Skin of body (tissue), 2 donors: Measurements from ENCODE around the gene DQX1. TPM values are rescaled to one million over a fixed set of nuclear protein-coding genes. Genes with fewer than 3 reads are reported as not detected.

Experiments
- DNase-seq: peaks from one replicate; lab custom pipeline; 2025; lab: John Stamatoyannopoulos, UW
- total RNA-seq: library from RNA; depleted of rRNA; stranded (reverse); fragments of >200 nt; gene quantifications from one replicate; pipeline ENCODE4 v1.2.3, GENCODE V29; 2014

Gene DQX1
- total RNA-seq, 1 donor from 2014 or later = 0.59 TPM

DNA sequence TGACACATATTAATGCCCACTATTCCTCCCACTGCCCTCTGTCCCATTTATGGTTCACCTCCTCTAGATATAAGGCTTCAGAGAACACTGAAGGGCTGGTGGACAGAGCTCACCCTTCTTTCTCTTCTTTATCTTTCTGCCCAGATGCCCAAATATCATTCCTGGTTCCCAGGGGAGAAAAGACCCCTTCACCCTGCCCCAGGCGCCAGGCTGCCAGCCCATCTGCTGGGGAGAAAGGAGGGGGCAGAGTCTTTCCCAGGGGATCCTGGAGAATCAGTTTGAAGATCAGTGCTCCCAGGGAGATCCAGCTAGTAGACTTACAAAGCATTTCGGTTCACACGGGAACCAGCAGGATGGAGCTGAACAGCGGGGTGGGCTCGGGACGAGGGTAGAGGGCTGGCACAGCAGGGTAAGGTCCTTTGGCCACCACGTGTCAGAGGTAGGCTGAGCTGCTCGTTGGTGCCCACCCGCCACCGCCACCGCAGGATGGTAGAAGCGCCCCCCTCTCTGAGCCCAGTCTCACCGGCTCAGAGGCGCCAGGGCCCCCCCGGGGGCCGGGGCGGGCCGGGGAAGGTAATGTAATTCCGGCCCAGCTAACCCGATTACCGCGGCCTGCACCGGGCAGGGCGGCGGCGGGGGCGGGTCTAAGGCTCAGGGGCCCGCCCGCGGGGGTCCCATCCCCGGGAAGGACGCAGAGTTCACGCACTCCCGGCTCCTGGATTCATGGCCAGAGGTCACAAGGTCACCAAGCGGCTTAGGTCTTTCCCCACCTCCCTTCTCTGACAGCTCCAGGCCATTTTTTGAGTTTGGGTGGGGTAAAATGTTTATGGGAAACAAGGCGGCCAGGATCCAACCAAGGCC is 13.1 kb downstream of the DQX1 start:
- no peak for DNase-seq

DNA sequence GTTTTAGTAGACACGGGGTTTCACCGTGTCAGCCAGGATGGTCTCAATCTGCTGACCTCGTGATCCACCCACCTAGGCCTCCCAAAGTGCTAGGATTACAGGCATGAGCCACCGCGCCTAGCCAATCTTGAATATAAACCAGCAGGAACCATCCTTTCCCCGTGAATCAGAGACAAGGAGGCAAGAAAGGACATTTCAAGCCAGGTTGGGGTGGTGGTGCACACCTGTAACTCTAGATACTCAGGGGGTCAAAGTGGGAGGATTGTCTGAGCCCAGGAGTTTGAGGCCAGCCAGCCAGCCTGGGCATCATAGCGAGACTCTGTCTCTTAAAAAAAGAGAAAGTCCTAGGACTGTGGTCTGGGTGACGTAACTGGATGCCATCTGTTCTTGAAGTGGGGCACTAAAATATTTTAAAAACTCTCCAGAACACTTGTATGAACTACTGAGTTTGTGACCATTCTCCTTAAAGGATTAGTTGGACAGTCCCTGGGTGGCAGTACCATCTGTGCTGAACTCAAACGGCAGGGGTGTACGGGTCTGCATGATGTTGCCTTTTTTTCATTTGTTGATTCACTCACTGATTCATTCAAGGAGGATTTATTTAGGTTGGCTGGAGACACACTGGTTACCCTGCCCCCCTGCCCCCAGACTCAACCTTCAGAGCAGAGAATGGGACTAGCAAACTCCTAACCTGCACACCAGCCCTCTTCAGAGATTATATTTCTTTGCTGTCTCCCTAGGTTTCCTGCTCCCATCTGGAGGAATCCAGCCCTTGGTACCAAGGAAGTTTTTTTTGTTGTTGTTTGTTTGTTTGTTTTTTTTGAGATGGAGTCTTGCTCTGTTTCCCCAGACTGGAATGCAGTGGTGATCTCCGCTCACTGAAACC is 14.7 kb downstream of the DQX1 start:
- DNase-seq = no peak

DNA sequence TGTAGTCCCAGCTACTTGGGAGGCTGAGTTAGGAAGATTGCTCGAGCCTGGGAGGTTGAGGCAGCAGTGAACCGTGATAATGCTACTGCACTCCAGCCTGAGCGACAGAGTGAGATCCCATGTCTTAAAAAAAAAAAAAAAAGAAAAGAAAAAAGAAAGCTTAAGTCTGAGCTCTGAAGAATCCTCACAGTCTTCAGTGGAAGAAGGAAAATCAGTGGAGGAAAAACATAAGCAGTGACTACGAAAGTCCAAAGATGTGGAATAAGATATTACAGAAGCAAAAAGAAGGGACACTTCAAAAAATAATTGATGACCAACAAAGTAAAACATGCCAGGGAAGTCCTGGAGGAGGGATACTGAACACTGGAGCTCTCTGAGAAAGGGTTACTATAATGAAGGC is 15.8 kb downstream of the DQX1 start:
- no peak for DNase-seq

DNA sequence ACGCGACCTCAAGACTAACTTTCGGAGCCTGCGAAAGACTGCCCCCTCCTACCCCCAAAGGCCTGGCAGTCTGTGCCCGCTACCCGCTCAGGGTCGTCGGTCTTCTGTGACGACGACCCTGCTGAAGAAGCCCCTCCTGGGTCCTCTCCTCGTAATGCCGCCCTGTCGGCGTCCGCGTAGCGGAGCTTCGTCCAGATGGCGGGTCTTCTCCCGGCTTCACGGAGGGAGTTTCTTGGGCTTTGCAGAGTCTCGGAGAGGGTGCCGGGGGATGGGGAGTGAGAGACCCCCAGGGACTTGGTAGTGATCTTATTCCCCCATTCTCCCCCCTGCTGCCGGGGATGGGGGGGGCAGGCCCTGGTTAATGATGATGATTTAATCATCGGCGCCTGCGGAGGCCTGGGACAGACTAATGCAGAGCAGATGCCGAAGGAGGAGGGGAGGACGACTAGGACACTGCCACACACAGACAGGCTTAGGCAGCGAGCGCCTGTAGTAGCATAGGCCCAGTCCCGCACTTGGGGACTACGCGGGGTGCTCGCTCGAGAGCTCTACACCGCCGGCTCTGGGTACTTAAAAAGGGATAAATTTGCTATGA is 18.0 kb downstream of the DQX1 start:
- DNase-seq = peak; percentile 80

DNA sequence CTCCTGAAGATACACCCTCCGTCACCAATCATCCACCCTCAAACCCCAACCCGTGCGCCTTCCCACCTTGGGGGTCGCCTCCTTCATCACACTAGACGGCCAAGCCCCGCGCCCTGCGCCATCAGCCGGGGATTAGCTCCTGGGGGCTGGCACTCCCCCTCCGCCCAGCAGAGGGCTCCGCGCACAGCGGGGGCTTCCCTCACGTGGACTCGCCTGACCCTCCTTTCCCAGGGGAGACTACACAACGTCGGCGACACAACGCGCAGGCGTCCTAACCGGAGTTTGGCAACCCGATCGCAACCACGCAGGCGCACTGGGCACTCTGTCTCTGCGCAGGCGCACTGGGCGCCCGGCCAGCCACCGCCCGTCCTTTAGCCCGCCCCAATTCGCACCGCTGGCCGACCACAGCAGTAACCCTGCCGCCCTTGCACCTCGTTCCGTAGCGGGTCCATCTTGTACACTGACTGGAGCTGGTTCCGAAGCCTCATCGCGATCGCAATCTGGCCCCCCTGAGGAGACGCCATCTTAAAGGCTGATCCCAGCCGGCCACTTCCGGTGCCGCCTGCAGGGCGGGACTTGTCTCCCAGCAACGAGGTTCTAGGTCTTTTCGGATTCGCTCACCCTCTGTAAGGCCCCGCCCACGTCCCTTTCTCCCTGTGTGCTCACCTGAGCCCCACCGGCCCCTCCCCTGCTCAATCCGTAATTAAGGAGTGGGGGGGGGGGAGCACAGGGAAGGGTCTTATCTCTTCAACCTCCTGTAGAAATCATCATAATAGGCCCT is 18.7 kb downstream of the DQX1 start, which contains the start of gene PCGF1:
TSS of gene PCGF1 (minus strand) at position 551 of the 781 bp plus-strand sequence. CDS start at position 524, 27 bp downstream.
- peak; percentile 98 for DNase-seq

DNA sequence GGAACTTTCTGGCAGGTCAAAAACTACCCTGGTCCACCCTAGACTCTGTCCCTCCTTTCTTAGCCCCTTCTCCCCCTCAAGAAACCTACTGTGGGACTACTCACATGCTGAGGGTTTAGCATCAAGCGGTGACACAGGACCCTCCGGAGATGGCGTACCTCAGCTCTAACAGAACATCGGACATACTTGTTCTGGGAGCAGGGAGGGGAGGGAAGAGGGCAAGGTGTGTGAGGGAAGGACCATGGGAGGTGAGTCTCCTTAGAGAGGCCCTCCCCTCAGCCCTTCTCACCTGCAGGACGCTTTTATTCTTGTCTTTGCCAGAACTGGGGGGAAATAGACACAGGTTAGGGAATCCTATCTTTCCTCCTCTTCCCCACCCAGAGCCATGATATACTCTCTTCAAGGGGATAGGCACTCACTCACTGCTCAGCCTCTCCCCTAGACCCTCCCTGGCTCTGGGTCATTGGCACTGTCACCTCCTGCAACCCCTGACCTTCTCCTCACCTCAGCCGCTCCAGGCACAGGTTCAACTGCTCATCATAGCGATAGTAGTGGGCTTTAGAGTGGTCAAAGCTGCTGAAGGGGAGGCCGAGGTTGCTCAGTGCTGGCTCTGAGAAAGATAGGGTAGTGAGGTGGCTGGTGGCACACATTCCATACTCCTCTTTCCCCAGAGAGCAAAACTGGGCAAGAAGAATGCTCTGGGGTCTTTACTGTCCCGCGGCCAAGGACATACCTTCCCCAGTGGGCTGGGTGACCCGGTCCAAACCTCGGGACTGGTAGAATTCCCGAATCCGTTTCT is 20.4 kb downstream of the DQX1 start:
- no peak for DNase-seq

DNA sequence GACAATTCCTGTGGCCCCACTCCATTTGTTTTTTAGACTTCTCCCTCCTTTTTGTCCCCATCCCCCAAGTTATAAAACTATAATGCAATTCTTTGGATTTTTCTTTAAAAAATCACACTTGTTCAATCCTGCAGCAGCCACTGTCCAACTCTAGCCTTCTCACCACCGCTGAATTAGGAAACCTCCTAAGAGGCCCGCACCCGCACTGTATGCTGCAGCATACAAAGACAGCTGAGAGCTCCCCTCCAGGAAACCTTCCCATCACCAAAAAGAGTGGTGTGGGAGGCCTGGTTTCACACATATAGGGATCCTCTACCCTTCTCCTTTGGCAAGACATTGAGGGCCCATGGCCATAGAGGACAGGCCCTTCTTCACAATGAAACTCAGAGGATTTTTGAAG is 21.4 kb downstream of the DQX1 start:
- DNase-seq = no peak

DNA sequence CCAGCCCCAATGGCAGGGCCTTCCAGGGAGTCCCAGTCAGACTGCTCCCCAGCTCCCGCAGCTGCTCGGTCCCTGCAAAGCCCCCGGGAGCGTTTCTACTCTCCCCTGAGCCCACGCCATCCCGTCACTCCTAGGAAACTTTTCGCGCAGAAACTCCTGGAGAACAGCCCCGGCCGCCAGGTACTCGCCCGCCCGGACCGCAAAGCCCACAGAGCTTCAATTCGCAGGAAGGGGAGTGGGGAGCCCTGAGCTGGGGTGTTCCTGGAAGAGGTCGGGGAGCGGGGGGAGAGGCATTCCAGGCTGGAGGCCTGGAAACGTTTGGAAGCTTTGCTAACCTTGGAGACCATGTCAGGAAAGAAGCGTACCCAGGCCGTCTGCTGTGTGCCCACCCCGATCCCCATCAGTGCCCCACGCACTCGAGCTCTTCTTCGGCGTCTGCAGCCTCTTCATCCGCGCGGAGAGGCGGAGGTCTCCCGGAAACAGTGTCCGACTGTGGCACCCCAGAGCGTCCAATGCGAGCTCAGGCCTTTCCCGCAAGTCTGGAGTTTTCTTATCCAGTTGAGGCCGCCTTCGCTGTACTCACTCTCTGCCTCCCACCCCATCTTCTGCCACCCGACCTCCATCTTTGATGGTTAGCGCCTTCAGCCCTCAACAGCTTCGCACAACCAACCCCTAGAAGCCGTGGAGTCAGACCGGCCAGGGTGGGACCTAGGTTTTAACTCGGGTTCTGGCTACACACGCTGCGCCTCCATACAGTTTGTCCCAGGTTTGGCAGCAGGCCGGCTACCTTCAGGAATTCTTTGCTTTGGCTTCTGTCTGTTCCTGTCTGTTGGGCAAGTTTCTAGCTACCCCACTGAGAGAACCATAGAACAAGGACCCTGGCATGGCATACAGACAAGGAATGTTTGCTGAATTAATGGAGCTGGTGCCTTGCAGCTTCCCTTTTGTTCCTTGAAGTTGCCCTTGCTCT is 22.2 kb downstream of the DQX1 start:
- DNase-seq = no peak

DNA sequence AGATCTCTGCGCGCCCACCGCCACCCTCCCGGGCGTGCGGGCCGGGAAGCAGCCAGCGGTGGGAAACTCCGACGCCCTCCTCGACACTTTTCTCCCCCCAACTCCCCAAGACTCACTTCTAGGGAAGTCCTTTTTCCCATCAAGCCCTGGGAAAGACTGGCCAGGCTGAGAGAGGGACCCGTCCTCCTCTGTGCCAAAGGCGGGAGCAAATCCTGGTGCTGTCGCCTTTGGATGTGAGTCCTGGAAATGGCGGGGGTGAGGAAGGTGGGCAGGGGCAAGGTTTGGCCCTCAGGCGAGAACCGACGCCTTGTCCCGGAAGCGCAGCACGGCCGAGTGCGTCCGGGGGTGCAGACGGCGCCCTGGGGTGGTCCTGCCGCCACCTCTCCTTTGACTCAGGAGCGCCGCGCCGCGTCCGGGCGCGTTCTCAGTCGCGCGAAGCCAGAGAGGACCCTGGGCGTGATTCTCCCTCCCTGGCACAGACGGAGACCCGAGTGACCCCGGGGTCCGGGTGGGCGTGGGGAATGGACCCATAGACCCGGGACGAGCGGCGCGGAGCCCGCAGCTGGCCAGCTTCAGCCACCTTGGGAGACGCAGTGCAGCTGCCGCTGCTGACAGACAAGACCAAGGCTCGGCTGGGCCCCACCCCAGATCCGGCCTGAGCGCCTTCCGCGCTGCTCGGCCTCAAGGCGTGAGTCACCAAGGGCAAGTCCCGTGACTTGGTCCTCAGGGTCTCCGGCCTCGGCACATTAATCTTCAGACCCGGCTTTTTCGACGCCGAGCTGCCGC is 23.1 kb downstream of the DQX1 start:
- peak; percentile 21 for DNase-seq

DNA sequence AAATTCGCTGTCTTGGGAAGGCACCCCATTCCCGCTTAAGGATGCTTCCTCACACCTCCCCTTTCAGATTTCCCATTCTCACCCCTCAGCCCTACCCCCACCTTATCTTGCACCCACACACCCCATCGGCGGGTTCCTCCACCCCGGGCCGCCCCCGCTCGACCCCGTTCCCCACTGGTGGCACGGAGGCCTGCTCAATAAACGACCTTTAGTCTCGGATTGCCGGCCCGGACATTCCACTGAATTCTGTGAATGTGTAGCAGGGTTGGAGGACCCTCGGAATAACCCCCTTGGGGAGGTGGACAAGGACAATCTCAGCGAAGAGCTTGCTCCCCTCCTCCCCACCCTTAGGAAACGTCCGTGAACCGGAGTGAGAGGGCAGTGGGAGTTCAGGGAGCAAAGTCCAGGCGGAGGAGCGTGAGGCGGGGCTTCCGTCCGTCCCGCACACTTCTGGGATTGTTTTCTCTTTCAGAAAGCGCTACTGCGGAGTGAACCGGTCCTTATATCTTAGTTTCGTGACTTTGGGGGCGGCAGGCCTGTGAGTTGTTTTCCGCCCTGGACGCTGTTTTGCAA is 23.8 kb downstream of the DQX1 start:
- DNase-seq = no peak

DNA sequence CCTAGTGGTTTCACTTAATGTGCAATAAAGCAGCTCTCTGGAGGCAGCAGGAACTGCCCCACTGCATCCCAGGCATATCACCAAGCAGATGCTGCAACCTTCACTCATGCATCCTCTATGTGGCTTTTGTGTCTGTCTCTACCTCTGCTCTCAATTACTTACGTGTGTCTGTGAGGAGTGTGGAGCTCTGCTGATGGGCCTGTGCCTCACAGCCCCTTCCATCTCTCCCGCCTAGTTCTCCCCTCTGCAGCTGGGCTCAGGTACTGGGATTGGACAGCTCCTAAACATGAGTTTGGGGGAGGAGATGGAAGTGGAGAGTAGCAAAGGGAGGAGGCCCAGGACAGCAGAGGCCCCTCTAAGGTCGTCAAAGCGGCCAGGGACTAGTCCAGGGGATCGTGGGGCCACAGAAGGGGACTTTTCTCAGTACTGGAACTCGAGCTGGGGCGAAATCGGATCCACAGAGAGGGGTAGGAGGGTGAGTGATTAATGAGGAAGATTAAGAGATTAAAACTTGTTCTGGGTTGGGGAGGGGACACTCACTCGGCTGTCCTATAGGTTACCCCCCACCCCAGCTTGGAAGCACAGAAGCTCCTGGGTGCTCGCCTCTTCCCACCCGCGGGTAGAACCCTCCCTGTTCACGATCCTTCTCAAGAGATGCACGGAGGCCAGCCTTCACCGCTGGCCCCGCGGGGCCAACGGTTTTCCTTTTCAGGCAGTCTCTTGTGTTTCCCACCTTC is 24.5 kb downstream of the DQX1 start:
- no peak for DNase-seq

DNA sequence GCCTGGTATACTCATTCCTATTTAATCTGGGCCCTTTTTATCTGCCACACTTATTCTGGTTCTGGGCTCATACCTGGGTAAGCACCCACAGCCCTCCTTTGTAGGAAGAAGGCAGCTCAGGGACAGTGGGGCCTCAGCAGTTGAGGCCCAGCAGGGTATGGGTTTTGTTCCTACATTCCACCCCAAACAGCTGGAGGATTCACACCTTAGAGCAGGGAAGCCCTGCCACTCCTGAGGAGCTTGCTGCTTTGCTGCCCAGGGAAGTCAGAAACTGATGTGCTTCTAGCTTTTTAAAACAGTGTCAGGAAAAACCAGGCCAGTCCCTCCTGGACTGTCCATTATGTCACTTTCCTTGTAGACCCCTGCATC is 25.5 kb downstream of the DQX1 start:
- DNase-seq = no peak

DNA sequence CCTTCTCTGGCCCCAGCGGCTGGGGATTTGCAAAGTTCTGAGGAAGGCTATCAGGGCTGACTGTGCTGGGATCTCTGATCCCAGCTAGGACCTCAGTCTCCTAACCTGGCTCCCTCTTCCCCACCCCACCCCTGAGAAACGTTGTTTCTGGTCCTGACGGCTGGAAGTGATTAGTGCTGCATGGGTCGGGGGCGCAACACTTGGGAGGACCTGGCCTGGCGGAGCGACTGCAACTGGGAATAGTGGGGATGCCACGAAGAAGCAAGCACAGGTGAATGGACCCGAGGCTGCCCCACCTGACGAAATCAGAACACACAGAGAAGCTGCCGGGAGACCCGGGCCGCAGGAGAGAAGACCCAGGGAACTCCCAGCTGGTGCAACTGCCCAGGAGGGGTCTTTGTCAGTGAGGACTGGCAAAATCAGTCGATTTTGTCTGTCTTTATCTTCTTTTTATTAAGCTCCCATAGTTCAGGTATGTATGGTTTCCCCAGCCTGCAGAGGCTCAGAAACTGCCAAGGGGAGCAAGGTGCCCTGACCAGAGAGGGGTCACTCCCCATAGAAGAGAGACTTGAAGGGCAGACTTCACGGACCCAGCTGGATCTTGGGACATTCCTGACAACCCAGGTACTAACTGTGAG is 26.0 kb downstream of the DQX1 start:
- DNase-seq = no peak

DNA sequence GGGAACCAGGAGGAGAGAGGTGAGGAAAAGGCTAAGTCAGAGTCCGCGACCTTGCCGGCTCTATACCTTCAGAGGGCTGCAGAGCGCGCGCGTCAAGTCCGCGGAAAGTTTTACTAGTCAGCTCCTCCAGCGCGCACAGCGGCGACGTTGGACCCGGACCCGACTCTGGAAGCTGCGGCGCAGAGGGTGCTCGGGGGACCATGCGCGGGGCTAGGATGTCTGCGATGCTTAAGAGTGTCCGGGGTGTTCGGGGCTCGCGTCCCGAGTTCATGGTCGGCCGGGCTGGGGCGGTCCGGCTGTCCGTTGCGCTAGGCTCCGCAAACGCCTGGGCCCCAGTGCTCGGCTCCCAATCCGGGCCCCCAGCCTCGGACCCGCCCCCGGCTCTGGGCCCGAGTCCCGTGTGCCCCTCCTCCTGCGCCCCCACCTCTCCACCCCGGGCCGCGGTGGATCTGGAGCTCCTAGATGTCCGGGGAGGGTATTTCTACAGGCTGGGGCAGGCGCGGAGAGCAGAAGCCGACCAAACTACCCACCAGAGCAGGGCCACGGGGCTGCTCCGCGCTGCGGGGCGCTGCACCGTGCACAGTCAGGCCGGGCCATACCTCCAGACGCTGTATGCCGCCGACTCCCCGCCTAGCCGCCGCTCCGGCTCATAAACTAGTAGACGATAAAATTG is 26.6 kb downstream of the DQX1 start, which contains the start of gene LBX2:
TSS of gene LBX2 (minus strand) at position 337 of the 673 bp plus-strand sequence. CDS start at position 271, 66 bp downstream.
- DNase-seq = no peak

DNA sequence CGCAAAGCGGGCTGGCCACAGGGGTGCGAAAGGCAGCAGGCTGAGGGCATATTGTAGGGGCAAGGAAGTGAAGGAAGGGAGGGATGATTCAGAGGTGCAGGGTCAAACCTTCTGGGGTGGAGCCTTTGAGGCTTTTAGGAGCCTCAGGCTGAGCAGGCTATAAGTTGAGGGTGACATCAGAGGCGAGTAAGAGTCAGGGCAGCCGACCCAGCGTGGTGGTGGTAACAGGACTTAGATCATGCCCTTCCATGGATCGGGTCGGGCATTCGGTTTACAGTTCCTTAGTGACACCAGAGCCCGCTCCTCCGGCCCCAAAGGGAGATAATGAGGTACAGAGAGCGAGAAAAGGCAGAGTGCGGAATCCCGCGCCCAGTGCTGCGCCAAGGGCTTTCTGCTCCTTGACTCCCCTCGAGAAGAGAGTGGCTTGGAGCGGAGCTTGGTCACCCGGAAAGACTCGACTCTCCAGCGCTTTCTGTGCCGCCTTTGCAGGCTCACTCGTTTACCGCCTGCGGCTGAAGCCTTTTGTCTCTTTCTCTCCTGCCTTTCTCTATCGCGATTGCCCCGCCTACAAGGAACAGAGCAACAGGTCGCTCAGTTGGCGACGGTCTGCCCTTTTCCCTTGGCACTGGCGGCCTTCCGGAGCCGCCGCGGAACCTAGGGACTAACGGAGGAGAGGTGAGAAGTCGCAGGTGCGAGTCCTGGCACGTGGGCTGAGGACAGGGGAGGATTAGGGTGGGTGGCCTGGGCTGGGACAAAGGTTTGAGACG is 27.3 kb downstream of the DQX1 start:
- DNase-seq = no peak
